ENCODE data around the gene SORCS1.

The SORCS1 gene

DNA sequence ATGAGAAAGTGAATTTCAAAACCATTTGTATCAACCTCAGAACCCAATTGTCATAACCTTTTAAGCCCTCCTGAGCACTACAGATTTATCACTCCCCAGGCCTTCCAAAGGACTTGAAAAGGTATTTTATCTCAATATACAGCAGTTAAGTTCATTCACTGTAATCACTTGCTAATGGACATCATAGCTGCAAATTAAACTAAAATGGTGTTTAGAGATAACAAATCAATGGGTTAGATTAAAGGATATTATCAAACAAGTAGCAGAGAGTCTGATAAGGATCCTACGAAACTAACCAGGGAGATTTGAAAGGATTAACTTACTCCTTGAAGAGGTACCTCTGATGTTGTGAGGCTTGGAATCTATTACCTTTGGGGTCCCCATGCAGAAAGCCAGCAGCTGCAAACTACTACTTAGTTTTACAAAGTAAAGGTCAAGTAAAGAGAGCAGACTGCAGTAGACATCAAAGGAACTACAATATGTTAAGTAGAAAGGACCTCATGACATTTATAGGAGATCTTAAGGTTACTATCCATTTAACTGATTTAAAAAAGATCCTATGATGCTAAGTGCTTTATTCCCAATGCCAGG lies 359.4 kb downstream of the SORCS1 start:
- H3K4me1 Mint-ChIP-seq, result peaks cover 17% of the 10 kb centered on the region
- no peaks in the 10 kb centered on the region for H3K27me3 Mint-ChIP-seq (ENCODE audit: low read depth)
- no peak overlapping the region for H3K4me3 Mint-ChIP-seq
- H3K27ac Mint-ChIP-seq, result no peak overlapping the region
- no peaks in the 10 kb centered on the region for H3K36me3 Mint-ChIP-seq (ENCODE audit: low read depth)
- no peaks in the 10 kb centered on the region for H3K9me3 Mint-ChIP-seq
- TF ChIP-seq, protein P1, sequence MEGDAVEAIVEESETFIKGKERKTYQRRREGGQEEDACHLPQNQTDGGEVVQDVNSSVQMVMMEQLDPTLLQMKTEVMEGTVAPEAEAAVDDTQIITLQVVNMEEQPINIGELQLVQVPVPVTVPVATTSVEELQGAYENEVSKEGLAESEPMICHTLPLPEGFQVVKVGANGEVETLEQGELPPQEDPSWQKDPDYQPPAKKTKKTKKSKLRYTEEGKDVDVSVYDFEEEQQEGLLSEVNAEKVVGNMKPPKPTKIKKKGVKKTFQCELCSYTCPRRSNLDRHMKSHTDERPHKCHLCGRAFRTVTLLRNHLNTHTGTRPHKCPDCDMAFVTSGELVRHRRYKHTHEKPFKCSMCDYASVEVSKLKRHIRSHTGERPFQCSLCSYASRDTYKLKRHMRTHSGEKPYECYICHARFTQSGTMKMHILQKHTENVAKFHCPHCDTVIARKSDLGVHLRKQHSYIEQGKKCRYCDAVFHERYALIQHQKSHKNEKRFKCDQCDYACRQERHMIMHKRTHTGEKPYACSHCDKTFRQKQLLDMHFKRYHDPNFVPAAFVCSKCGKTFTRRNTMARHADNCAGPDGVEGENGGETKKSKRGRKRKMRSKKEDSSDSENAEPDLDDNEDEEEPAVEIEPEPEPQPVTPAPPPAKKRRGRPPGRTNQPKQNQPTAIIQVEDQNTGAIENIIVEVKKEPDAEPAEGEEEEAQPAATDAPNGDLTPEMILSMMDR (IDR thresholded peaks at IDR 0.05; ENCODE audit: unreplicated experiment in 3 of 3), result no peak

DNA sequence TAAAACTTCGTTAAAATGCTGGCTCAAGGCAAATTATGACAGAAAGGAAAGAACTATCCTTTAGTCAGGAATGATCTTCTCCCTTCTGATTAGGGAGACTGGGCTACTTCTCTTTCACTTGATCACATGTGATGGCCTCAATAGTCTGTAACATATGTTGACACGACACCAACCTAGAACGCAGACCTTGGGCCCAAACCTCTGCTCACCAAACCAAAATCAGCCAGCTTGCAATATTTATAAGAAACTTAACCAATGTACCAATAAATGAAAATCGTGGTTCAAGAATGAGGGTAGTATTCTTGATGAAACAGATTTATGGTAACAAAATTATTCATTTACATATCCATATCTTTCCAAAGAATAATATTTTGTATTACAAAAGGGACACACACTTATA lies 361.6 kb downstream of the SORCS1 start:
- peaks cover 12% of the 10 kb centered on the region for H3K4me1 Mint-ChIP-seq
- H3K27ac Mint-ChIP-seq, result no peak overlapping the region
- no peaks in the 10 kb centered on the region for H3K27me3 Mint-ChIP-seq (ENCODE audit: low read depth)
- TF ChIP-seq, protein P1 (IDR thresholded peaks at IDR 0.05; ENCODE audit: unreplicated experiment in 3 of 3), result no peak
- H3K9me3 Mint-ChIP-seq, result peaks cover 3% of the 10 kb centered on the region
- H3K4me3 Mint-ChIP-seq, result no peak overlapping the region
- no peaks in the 10 kb centered on the region for H3K36me3 Mint-ChIP-seq (ENCODE audit: low read depth)

DNA sequence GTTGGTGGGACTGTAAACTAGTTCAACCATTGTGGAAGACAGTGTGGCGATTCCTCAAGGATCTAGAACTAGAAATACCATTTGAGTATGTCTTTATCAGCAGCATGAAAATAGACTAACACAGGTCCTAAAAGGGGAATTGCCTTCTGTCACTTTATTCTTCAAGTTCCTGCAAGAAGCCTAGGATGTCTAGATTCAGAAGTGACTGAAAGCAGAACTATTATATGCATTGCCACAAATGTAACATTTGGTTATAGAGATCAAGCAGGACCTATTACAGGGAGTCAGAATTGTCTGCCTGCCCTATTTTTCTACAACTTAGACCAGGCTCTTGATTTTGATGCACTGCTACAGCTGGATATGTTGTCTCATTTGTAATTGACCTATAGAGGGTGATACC lies 364.7 kb downstream of the SORCS1 start:
- Mint-ChIP-seq H3K27me3 (ENCODE audit: low read depth) (peaks cover 4% of the 10 kb centered on the region), H3K27ac (no peak overlapping the region)

DNA sequence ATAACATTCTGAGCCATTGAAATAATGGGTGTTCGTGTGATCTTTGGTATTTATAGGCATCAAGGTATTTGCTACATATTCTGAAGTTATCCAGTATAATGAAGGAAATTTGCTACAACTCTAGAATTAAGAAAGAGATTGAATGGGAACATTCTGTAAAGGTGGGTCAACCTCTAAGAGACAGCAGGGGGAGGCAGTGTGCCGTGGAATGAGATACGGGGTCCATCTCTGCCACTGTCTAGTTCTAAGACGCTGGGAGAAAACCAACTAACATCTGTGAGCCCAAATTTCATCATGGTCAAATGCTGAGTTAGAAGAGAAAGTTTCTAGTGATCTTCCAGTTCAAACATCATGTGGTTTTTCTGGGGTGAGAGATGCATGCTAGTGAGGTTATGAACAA lies 368.9 kb downstream of the SORCS1 start:
- Mint-ChIP-seq H3K4me1 (peaks cover 12% of the 10 kb centered on the region), H3K36me3 (ENCODE audit: low read depth) (no peaks in the 10 kb centered on the region), H3K9me3 (peaks cover 3% of the 10 kb centered on the region), H3K4me3 (no peak overlapping the region), H3K27me3 (ENCODE audit: low read depth) (peaks cover 4% of the 10 kb centered on the region), H3K27ac (no peak overlapping the region)
- TF ChIP-seq, protein P1 (IDR thresholded peaks at IDR 0.05; ENCODE audit: unreplicated experiment in 3 of 3), result peak; percentile 51 to 67 (median 52)

More for the DNA sequence above, 364.7 kb downstream of the SORCS1 start:
- TF ChIP-seq, protein P1 (IDR thresholded peaks at IDR 0.05; ENCODE audit: unreplicated experiment in 3 of 3), result no peak
- Mint-ChIP-seq H3K4me1 (no peaks in the 10 kb centered on the region), H3K36me3 (ENCODE audit: low read depth) (no peaks in the 10 kb centered on the region), H3K4me3 (no peak overlapping the region), H3K9me3 (peaks cover 3% of the 10 kb centered on the region)

DNA sequence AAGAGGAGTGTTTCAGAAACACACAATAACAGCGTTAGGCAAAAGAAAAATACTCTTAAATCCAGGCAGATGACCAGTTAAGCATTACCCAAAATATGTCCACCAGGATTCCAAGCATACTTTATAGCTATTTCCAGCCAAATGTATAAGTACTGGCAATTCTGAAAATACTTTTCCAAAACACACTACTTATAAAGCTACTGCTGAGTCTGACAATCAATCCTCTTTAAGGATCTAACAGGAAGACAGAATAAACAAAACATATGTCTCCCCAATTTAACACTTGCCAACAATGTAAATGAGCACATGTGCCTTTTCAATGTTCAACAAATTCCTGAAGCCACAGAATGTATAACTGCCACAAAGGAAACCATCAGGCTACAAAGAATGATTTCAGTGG lies 370.9 kb downstream of the SORCS1 start:
- Mint-ChIP-seq H3K4me3 (no peak overlapping the region), H3K9me3 (no peaks in the 10 kb centered on the region), H3K4me1 (peaks cover 12% of the 10 kb centered on the region), H3K27me3 (ENCODE audit: low read depth) (peaks cover 10% of the 10 kb centered on the region), H3K36me3 (ENCODE audit: low read depth) (no peaks in the 10 kb centered on the region), H3K27ac (peak overlapping the region in 1 of 3 experiments; percentile 3)
- TF ChIP-seq, protein P1 (IDR thresholded peaks at IDR 0.05; ENCODE audit: unreplicated experiment in 3 of 3), result no peak

DNA sequence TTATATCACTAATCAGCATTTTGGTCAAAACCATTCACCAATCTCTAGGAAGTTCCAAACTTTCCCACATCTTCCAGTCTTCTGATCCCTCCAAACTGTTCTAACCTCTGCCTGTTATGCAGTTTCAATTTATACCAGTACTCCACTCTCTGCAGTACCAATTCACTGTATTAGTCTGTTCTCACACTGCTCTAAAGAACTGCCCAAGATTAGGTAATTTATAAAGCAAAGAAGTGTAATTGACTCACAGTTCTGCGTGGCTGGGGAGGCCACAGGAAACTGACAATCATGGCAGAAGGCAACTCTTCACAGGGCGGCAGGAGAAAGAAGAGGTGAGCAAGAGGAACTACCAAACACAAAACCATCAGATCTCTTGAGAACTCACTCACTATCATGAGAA lies 374.9 kb downstream of the SORCS1 start:
- Mint-ChIP-seq H3K4me3 (no peak overlapping the region), H3K27me3 (ENCODE audit: low read depth) (peaks cover 5% of the 10 kb centered on the region), H3K4me1 (peaks cover 12% of the 10 kb centered on the region), H3K36me3 (ENCODE audit: low read depth) (no peaks in the 10 kb centered on the region), H3K9me3 (no peaks in the 10 kb centered on the region), H3K27ac (no peak overlapping the region)
- TF ChIP-seq, protein P1 (IDR thresholded peaks at IDR 0.05; ENCODE audit: unreplicated experiment in 3 of 3), result no peak

Data from nephron (organoid).